ENCODE results near the gene AK8. TPM values are rescaled to one million over a fixed set of nuclear protein-coding genes. Genes with fewer than 3 reads are reported as not detected.

AK8 gene
- total and polyA plus RNA-seq, 12 donors: 0.09 to 1.0 (median 0.21) TPM; not detected in 6

DNA sequence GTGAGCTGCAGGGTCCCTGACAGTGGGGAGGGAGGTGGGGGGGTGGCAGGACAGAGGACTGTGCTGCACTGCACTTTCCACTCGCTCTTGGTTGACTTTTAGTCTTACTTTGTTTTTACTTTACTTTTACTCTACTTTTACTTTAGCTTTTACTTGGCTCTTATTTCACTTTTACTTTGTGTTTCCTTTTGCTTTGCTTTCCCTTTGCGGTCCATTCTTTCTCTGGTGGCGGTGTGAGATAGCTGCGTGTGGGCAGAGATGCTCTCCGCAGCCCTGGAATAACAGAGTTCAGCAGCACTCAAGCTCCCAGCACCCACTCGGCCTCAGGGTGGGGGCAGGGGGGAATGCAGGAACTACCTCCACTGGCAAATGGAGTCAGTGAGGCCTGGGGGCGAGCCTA is 4.7 kb downstream of the AK8 start:
- ATAC-seq: no peak
- Histone ChIP-seq H3K27me3 (no peaks in the 10 kb centered on the region), H3K36me3 (no peaks in the 10 kb centered on the region), H3K4me1 (peaks cover 0 to 8% (median 5%) of the 10 kb centered on the region in 9 donors), H3K27ac (no peak overlapping the region), H3K9me3 (no peaks in the 10 kb centered on the region), H3K4me3 (no peak overlapping the region)
- 65 to 71% methylated on average over 7 of the region's 7 CpGs for WGBS, 2 donors
- intact Hi-C loops (cut with DNase I): no loop called here
- DNase-seq: no peak
- TF ChIP-seq, protein P1, sequence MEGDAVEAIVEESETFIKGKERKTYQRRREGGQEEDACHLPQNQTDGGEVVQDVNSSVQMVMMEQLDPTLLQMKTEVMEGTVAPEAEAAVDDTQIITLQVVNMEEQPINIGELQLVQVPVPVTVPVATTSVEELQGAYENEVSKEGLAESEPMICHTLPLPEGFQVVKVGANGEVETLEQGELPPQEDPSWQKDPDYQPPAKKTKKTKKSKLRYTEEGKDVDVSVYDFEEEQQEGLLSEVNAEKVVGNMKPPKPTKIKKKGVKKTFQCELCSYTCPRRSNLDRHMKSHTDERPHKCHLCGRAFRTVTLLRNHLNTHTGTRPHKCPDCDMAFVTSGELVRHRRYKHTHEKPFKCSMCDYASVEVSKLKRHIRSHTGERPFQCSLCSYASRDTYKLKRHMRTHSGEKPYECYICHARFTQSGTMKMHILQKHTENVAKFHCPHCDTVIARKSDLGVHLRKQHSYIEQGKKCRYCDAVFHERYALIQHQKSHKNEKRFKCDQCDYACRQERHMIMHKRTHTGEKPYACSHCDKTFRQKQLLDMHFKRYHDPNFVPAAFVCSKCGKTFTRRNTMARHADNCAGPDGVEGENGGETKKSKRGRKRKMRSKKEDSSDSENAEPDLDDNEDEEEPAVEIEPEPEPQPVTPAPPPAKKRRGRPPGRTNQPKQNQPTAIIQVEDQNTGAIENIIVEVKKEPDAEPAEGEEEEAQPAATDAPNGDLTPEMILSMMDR (IDR thresholded peaks at IDR 0.05): no peak

DNA sequence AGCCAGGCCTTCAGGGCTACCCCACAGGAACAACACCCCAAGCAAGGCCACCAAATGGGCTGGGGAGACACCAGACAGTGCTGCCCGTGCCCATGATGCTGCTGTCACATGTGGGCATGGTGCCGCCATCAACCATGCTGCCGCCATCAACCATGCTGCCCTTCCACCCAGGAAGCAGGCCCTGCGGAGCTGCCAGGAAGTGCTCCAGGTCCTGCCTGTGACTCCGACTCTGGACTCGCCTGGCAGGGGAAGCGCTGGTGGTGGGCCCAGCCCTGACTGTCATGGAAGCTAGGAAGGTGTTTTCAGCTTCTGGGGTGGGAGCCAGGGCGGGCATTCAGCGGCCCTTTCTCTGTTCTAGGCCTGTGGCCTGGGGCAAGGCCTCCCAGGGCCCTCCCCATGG is 8.8 kb downstream of the AK8 start:
- DNase-seq: no peak
- no peak for ATAC-seq
- no peak overlapping the region for H3K27ac ChIP-seq
- WGBS, 2 donors: 92% methylated on average over 9 of the region's 9 CpGs
- no peaks in the 10 kb centered on the region for H3K36me3 ChIP-seq
- peaks cover 0 to 3% (median 0%) of the 10 kb centered on the region in 9 donors for H3K4me1 ChIP-seq
- no peaks in the 10 kb centered on the region for H3K27me3 ChIP-seq
- TF ChIP-seq, protein P1 (IDR thresholded peaks at IDR 0.05): no peak
- no peaks in the 10 kb centered on the region for H3K9me3 ChIP-seq
- intact Hi-C loops (cut with DNase I): no loop called here
- no peak overlapping the region for H3K4me3 ChIP-seq

DNA sequence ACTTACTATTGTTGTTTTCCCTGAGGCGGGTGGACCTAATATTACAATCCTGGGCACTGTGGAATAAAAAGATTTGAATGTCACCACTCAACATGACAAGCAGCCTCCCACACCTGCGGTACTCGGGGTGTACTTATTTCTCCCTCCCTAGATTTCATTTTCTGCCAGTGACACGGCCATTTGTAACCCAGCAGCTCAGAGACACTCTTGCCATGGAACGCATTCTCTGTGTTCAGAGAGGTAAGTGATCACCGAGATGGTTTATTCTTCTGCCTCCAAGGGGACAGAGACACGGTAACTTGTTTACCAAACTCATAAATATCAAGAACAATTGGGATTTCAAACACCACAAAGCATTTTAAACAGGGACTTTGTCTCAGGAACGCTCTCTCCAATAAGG is 11.2 kb downstream of the AK8 start:
- TF ChIP-seq, protein P1 (IDR thresholded peaks at IDR 0.05): no peak
- H3K36me3 ChIP-seq: no peaks in the 10 kb centered on the region
- H3K4me3 ChIP-seq: no peak overlapping the region
- intact Hi-C loops (cut with DNase I): no loop called here
- H3K27ac ChIP-seq: no peak overlapping the region
- WGBS, 2 donors: 84 to 85% methylated on average over 8 of the region's 8 CpGs
- no peaks in the 10 kb centered on the region for H3K27me3 ChIP-seq
- ATAC-seq (no peak), DNase-seq (no peak)
- H3K9me3 ChIP-seq: no peaks in the 10 kb centered on the region
- H3K4me1 ChIP-seq: peaks cover 0 to 3% (median 0%) of the 10 kb centered on the region in 9 donors

DNA sequence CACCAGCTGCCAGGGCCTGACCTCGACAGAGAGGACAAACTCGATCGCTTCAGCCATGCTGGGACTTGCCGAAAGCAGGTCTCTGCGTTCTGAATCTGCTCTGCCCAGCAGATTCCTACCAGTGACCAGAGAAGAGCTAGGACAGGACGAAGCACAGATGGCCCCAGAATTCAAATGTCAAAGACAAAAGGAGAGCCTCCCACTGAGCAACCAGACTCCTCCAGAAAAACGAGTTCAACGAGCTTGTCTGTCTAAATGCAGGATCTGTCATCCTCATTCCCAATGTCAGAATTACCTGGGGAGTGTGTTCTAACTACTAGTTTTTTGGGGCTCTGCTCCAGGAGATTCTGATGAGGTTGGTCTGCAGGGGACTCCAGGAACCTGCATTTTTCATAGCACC is 13.4 kb downstream of the AK8 start:
- H3K4me3 ChIP-seq: no peak overlapping the region
- H3K4me1 ChIP-seq: no peaks in the 10 kb centered on the region
- H3K36me3 ChIP-seq: no peaks in the 10 kb centered on the region
- no peak overlapping the region for H3K27ac ChIP-seq
- no peak for DNase-seq
- WGBS, 2 donors: 65 to 68% methylated on average over 8 of the region's 8 CpGs
- no peaks in the 10 kb centered on the region for H3K27me3 ChIP-seq
- TF ChIP-seq, protein P1 (IDR thresholded peaks at IDR 0.05): no peak
- no peak for ATAC-seq
- intact Hi-C loops (cut with DNase I): no loop called here
- no peaks in the 10 kb centered on the region for H3K9me3 ChIP-seq
